Keratinocyte (primary cell): ENCODE results near the gene TMEM176B. TPM values are rescaled to one million over a fixed set of nuclear protein-coding genes. Genes with fewer than 3 reads are reported as not detected.

Experiments used
- DNase-seq: peaks from one replicate; pipeline ENCODE4 v3.0.0-alpha.2; 2011; ENCODE audit warnings: low read depth, missing footprints, low spot score
- FAIRE-seq: peaks from 2 replicates; lab custom pipeline; 2011; peaks lifted over from hg19 to GRCh38; lab: Jason Lieb, UNC
- H2AFZ ChIP-seq: 2 replicates; pipeline ENCODE4 v1.6.0; 2012; ENCODE audit warnings: low read length, control low read depth, inconsistent platforms; ENCODE audit not compliant: control insufficient read depth
- H3K27ac ChIP-seq: 2 replicates; pipeline ENCODE4 v1.5.1; 2011; ENCODE audit warnings: low read length; ENCODE audit not compliant: control insufficient read depth, insufficient read depth
- H3K27me3 ChIP-seq: 3 replicates; pipeline ENCODE4 v1.6.0; 2011; ENCODE audit warnings: low read length; ENCODE audit not compliant: control insufficient read depth, insufficient read depth; ENCODE audit errors: extremely low read depth
- H3K36me3 ChIP-seq, 2 experiments: 2 replicates in 1 of 2; 3 replicates in 1 of 2; pipeline ENCODE4 v1.5.1; 2011; ENCODE audit warnings: low read length in 2 of 2, mild to moderate bottlenecking in 1 of 2; ENCODE audit not compliant: control insufficient read depth in 2 of 2, insufficient read depth in 2 of 2; ENCODE audit errors: extremely low read depth in 1 of 2
- H3K4me1 ChIP-seq: 3 replicates; pipeline ENCODE4 v1.5.1; 2011; ENCODE audit warnings: low read length; ENCODE audit not compliant: control insufficient read depth, insufficient read depth; ENCODE audit errors: extremely low read depth
- H3K4me2 ChIP-seq: 3 replicates; pipeline ENCODE4 v1.6.0; 2011; ENCODE audit warnings: low read depth, low read length; ENCODE audit not compliant: control insufficient read depth, insufficient read depth; ENCODE audit errors: extremely low read depth
- H3K4me3 ChIP-seq, 3 experiments: fragments of 200-600 bp in 1 of 3; sonication (generic) in 1 of 3; 2 replicates in 2 of 3; 3 replicates in 1 of 3; pipeline ENCODE4 v1.5.1; 2011 to 2016; ENCODE audit warnings: low read length in 3 of 3, mild to moderate bottlenecking in 3 of 3, control low read depth in 2 of 3, inconsistent platforms in 1 of 3, low read depth in 1 of 3, mixed read lengths in 1 of 3, mixed run types in 1 of 3, moderate library complexity in 1 of 3; ENCODE audit not compliant: control insufficient read depth in 2 of 3, insufficient read depth in 2 of 3; ENCODE audit errors: extremely low read depth in 1 of 3
- H3K79me2 ChIP-seq: 2 replicates; pipeline ENCODE4 v1.6.0; 2012; ENCODE audit warnings: low read length; ENCODE audit not compliant: control insufficient read depth, insufficient read depth
- H3K9ac ChIP-seq: 3 replicates; pipeline ENCODE4 v1.6.0; 2011; ENCODE audit warnings: low read length; ENCODE audit not compliant: control insufficient read depth, insufficient read depth; ENCODE audit errors: extremely low read depth
- H3K9me1 ChIP-seq: 3 replicates; pipeline ENCODE4 v1.6.0; 2011; ENCODE audit warnings: low read length; ENCODE audit not compliant: control insufficient read depth, insufficient read depth; ENCODE audit errors: extremely low read depth
- H3K9me3 ChIP-seq: 2 replicates; pipeline ENCODE4 v1.5.1; 2012; ENCODE audit warnings: low read depth, low read length; ENCODE audit not compliant: control insufficient read depth
- H4K20me1 ChIP-seq: 3 replicates; pipeline ENCODE4 v1.6.0; 2011; ENCODE audit warnings: low read length; ENCODE audit not compliant: control insufficient read depth, insufficient read depth; ENCODE audit errors: extremely low read depth
- CTCF ChIP-seq, 3 experiments: IDR thresholded peaks in 1 of 3; conservative IDR thresholded peaks in 1 of 3; optimal IDR thresholded peaks in 1 of 3; 2 replicates in 2 of 3; 3 replicates in 1 of 3; pipeline versions ENCODE3 to v1.5.1; 2011; ENCODE audit warnings: low read length in 3 of 3, mild to moderate bottlenecking in 3 of 3, moderate library complexity in 2 of 3, control low read depth in 1 of 3, inconsistent platforms in 1 of 3; ENCODE audit not compliant: insufficient read depth in 2 of 3; ENCODE audit errors: extremely low read depth in 1 of 3
- EZH2 ChIP-seq: IDR thresholded peaks from one replicate; pipeline ENCODE4 v1.6.1; 2012; ENCODE audit warnings: inconsistent platforms, mild to moderate bottlenecking, low read length, moderate library complexity
- dilution Hi-C: fragments of 300-500 bp; cut with MboI; formaldehyde crosslinking; loops from one replicate; pipeline ENCODE4 v1.7.0; 2020; ENCODE audit warnings: low sequenced_read_pairs; ENCODE audit not compliant: extremely low pct_ligation_motif_present
- polyA plus RNA-seq, 5 experiments: library from polyadenylated mRNA; depleted of rRNA in 3 of 5; stranded (reverse) in 3 of 5; stranded (forward) in 1 of 5; unstranded in 1 of 5; fragments of >200 nt; gene quantifications; 1 replicate in 1 of 5; 2 replicates in 3 of 5; 3 replicates in 1 of 5; pipeline versions ENCODE4 v1.2.1 to v1.2.3, GENCODE V29; 2011 to 2012; ENCODE audit warnings: missing spikeins in 2 of 5, low read depth in 1 of 5, low replicate concordance in 1 of 5

Gene TMEM176B
- polyA plus RNA-seq, 1 donor (not counting 4 experiments of a cell fraction or from before 2014, with no cell fraction given) = not detected

- Histone ChIP-seq H3K27me3 (no peaks in the 10 kb centered on the region), H2AFZ (no peak overlapping the region), H3K9ac (no peak overlapping the region), H3K27ac (no peak overlapping the region), H3K4me1 (no peaks in the 10 kb centered on the region), H3K9me3 (no peaks in the 10 kb centered on the region), H3K4me3 (no peak overlapping the region), H3K36me3 (no peaks in the 10 kb centered on the region), H3K9me1 (no peaks in the 10 kb centered on the region), H3K4me2 (no peak overlapping the region), H4K20me1 (no peaks in the 10 kb centered on the region), H3K79me2 (no peaks in the 10 kb centered on the region)
- TF ChIP-seq CTCF (optimal IDR thresholded peaks at IDR 0.05 in 1 of 3, IDR thresholded peaks at IDR 0.05 in 1 of 3, conservative IDR thresholded peaks at IDR 0.05 in 1 of 3; ENCODE audit: extremely low read depth in 1 of 3, insufficient read depth in 2 of 3, low read length in 3 of 3) = peak in 1 of 3 experiments; percentile 22
- TF ChIP-seq EZH2 = no peak
- FAIRE-seq = no peak
- dilution Hi-C loops = no loop called here
- no peak for DNase-seq
Measured at GRCh38 chr7:150756858-150757257, 43.3 kb downstream of the TMEM176B start.

- no peaks in the 10 kb centered on the region for H3K79me2 ChIP-seq
- H4K20me1 ChIP-seq = no peaks in the 10 kb centered on the region
- no peak overlapping the region for H3K4me2 ChIP-seq
- no peak overlapping the region for H3K27ac ChIP-seq
- no peaks in the 10 kb centered on the region for H3K9me3 ChIP-seq
- H3K9ac ChIP-seq = no peak overlapping the region
- H3K4me1 ChIP-seq = no peaks in the 10 kb centered on the region
- H3K4me3 ChIP-seq = no peak overlapping the region
- no peaks in the 10 kb centered on the region for H3K27me3 ChIP-seq
- no peak overlapping the region for H2AFZ ChIP-seq
- no peaks in the 10 kb centered on the region for H3K9me1 ChIP-seq
- FAIRE-seq (no peak), DNase-seq (no peak)
- dilution Hi-C loops = no loop called here
- no peaks in the 10 kb centered on the region for H3K36me3 ChIP-seq
- TF ChIP-seq CTCF (optimal IDR thresholded peaks at IDR 0.05 in 1 of 3, IDR thresholded peaks at IDR 0.05 in 1 of 3, conservative IDR thresholded peaks at IDR 0.05 in 1 of 3; ENCODE audit: extremely low read depth in 1 of 3, insufficient read depth in 2 of 3, low read length in 3 of 3) = no peak
- TF ChIP-seq EZH2 = no peak
Measured at GRCh38 chr7:150756166-150756565, 44.0 kb downstream of the TMEM176B start.
